ENCODE results near the gene RFX1.

DNA sequence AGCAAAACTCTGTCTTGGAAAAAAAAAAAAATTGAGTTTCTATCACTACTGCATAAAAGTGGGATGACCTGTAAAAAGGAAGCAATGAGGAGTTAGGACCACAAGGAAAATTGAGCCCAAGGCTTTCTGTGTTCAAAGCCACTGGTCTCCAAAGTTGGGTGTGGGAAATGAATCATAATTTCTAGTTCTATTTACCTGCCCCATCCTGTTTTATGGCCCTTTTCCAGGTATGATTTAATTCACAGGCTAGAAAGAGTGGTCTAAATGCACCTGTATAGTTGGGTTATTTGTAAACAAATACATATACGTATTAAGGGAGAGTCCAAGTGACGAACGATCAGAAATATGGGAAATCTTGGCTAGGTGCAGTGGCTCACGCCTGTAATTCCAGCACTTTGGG, 59.7 kb downstream of the RFX1 start:
- TF ChIP-seq POLR2A (IDR thresholded peaks at IDR 0.05; ENCODE audit: low read depth, low read length) (no peak), POLR2AphosphoS5 (IDR thresholded peaks at IDR 0.05; ENCODE audit: low read depth, low read length) (no peak), POU2F2 (IDR thresholded peaks at IDR 0.05; ENCODE audit: low read depth, low read length) (no peak), SPI1 (IDR thresholded peaks at IDR 0.05; ENCODE audit: low read depth, low read length) (no peak), TAF1 (IDR thresholded peaks at IDR 0.05; ENCODE audit: low read depth, low read length) (no peak)
